H1 (cell line): ENCODE measurements around the gene HK2. TPM values are rescaled to one million over a fixed set of nuclear protein-coding genes. Genes with fewer than 3 reads are reported as not detected.

ENCODE experiments used
- CTBP2 ChIP-seq: IDR thresholded peaks from 2 replicates; pipeline ENCODE4 v1.7.0; 2011; ENCODE audit warnings: borderline replicate concordance, mild to moderate bottlenecking, moderate library complexity, mixed read lengths, low read length; ENCODE audit not compliant: insufficient read depth, insufficient read length
- NANOG ChIP-seq: IDR thresholded peaks from 2 replicates; pipeline ENCODE4 v1.6.1; 2011; ENCODE audit warnings: low read length, low read depth, mild to moderate bottlenecking, inconsistent platforms; ENCODE audit not compliant: insufficient read depth, poor library complexity, severe bottlenecking
- PHF8 ChIP-seq: fragments of 200-600 bp; sonication (generic); conservative IDR thresholded peaks from 2 replicates; pipeline ENCODE4 v1.7.1; 2012; ENCODE audit warnings: low read depth, mild to moderate bottlenecking, inconsistent platforms, low read length, moderate library complexity
- TCF12 ChIP-seq: IDR thresholded peaks from 2 replicates; pipeline ENCODE4 v1.6.1; 2011; ENCODE audit warnings: low read depth, mild to moderate bottlenecking, low read length
- polyA plus RNA-seq, 7 experiments: library from polyadenylated mRNA; depleted of rRNA in 3 of 7; stranded (reverse) in 5 of 7; unstranded in 2 of 7; fragments of >200 nt in 5 of 7; fragments of 200-250 nt in 2 of 7; gene quantifications; 1 replicate in 5 of 7; 2 replicates in 1 of 7; 4 replicates in 1 of 7; pipeline versions ENCODE4 v1.2.1 to v1.2.3, GENCODE V29; 2011 to 2013; ENCODE audit warnings: missing spikeins in 2 of 7, mixed read lengths in 2 of 7
- total RNA-seq: library from RNA; stranded (reverse); fragmentation: NEBNext Ultra II Directional; extraction: Animal tissue kit (Norgen Biotek cat#: 25700); gene quantifications from 2 replicates; pipeline ENCODE4 v1.2.1, GENCODE V29; 2021

The HK2 gene
- total and polyA plus RNA-seq, 2 of the 8 experiments (the other 6 are each of a cell fraction or from before 2014, with no cell fraction given), result 22.1 to 61.9 TPM

GRCh38 chr2:74922592-74923227, 88.8 kb downstream of the HK2 start (continued):
- TF ChIP-seq NANOG (no peak), PHF8 (no peak), TCF12 (no peak), CTBP2 (no peak)
